Mucosa of gallbladder (tissue), 1 donor: ENCODE results near the gene POLD3. TPM values are rescaled to one million over a fixed set of nuclear protein-coding genes. Genes with fewer than 3 reads are reported as not detected.

Experiments used
- DNase-seq: peaks from one replicate; pipeline ENCODE4 v3.0.0-alpha.2; 2020; ENCODE audit warnings: low spot score
- total RNA-seq: library from RNA; stranded (reverse); gene quantifications from one replicate; pipeline ENCODE4 v1.2.1, GENCODE V29; 2021
- donor health status: DM: no; HTN: no; CAD: no.

Gene POLD3
- 17.2 TPM for total RNA-seq

GRCh38 chr11:74592441-74593362 lies at the start of gene POLD3:
Gene POLD3 (plus strand): TSS chr11:74592582. CDS start chr11:74592659, 77 bp downstream.
- peak; percentile 95 for DNase-seq

GRCh38 chr11:74543991-74544390 lies 48.4 kb upstream of the POLD3 start:
- DNase-seq = no peak

- peak; percentile 81 for DNase-seq
Observed at GRCh38 chr11:74546752-74547151, 45.6 kb upstream of the POLD3 start.

- no peak for DNase-seq
Observed at GRCh38 chr11:74550991-74551753, 41.2 kb upstream of the POLD3 start.

GRCh38 chr11:74551754-74552145 lies 40.6 kb upstream of the POLD3 start:
- no peak for DNase-seq

DNA sequence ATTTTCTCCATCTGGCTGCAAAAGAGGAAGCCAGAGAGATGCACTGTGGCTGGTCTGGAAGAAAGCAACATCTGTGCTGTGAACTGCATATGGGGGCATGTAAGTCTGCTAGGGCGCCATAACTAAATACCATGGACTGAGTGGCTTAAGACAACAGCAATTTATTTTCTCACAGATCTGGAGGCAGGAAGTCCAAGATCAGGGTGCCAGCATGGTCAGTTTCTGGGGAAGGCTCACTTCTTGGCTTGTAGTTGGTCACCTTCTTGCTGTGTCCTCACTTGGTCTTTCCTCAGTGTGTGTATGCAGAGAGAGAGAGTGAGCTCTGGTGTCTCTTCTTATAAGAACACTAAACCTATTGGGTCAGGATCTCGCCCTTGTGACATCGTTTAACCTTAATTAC lies 34.9 kb upstream of the POLD3 start:
- DNase-seq = no peak

- peak; percentile 72 for DNase-seq
Observed at GRCh38 chr11:74559110-74559933, 33.1 kb upstream of the POLD3 start.

- no peak for DNase-seq
Observed at GRCh38 chr11:74559934-74560309, 32.5 kb upstream of the POLD3 start.

- DNase-seq = peak; percentile 30
Observed at GRCh38 chr11:74566146-74566960, 26.0 kb upstream of the POLD3 start.

DNA sequence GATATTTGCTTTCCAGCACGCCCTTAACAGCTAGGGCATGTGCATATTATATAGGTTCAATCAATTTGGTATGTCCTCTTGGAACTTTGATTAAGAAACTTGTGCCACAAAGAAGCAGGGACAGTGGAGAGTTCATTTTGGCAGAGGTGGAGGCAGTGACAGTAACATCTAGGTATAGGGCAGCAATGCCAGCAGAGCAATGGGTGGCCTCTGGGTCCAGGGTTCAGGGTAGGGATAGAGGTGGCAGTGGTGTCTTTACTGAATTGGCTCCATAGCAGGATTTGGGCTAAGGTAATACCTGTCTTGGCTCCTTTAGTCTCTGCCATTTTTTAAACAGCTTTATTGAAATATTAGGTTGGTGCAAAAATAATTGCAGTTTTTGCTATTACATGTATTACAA lies 24.4 kb upstream of the POLD3 start:
- DNase-seq = no peak

DNA sequence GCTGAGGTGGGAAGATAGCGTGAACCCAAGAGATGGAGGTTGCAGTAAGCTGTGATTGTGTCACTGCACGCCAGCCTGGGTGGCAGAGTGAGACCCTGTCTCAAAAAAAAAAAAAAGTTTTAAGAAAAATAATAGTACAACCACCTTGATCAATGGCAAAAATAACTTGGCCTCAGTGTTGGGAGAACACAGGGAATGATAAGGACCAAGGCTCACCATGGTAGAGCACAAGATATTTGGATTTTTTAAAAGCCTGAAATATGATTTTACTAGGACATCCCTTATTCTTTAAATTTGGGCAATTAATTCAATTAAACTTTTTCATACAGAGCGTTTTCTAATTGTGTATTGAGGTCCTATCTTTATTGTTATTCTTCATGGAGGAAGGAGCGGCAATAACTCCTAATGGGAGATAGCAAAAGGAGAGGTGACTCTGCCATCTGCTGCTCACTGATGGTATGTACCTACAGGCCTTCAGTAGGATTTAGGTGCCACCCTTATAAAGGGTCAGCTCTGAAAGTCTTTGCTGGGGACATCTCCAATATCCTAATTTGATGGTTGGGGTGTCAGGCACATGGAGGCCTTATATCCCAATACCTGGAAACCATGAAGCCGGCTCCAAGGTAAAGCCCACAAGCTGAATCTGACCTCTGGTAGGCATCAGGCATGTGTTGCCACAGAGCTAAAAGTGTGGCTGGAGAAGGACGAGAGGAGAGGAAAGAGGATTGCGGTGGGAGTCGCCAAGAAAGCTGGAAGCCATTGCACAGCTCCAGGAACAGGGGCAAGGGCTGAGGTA lies 21.9 kb upstream of the POLD3 start:
- peak; percentile 64 for DNase-seq

- peak; percentile 16 for DNase-seq
Observed at GRCh38 chr11:74571062-74571399, 21.4 kb upstream of the POLD3 start.

GRCh38 chr11:74572349-74572748 lies 20.0 kb upstream of the POLD3 start:
- DNase-seq = no peak

GRCh38 chr11:74574563-74574962 lies 17.8 kb upstream of the POLD3 start:
- no peak for DNase-seq

DNA sequence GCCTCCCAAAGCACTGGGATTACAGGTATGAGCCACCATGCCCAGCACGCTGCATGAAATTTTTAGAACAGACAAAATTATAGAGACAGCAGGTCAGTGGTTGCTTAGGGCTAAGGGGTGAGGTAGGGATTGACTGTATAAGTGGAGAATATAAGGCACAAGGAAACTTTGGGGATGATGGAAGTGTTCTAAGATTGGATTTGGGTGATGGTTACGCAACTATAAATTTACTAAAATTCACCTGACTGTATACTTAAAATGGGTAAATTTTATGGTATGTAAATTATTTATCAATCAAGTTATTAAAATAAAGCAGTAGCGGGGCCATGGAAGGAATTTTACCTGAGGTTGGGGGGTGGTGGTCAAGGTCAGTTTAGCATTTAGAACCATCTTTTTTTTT lies 16.4 kb upstream of the POLD3 start:
- DNase-seq = no peak

- no peak for DNase-seq
Observed at GRCh38 chr11:74577181-74577580, 15.2 kb upstream of the POLD3 start.

DNA sequence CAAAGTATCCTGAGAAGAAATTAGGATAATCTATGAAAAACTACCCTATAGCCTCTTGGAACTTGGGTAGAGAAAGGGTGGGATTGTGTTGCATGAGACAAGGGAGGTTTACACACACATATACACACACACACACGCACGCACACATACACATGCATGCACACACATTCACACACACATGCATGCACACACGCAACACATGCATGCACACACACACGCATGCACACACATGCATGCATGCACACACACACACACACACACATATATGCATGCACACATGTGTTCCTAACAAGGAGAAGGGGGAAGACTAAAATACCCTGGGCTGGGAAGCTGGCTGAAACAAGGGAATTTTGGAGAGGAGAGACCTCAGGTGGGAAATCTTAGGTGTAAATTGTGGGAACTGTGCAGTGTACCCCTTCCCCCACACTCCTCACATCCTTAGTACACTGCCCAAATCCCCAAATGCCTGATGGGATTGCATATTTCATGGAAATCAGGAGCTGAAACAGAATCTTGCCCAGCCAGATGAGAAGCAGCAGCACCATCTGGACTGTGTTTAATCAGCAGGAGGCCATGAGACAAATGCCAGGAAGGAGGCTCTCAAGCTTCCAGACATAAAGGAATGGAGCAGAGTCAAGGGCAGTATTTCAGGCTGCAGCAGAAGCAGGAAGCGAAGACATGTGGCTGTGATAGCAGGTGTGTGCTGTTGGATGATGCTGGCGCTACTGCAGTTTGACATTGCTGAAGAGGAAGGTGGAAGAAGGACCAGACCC lies 14.6 kb upstream of the POLD3 start:
- peak; percentile 25 for DNase-seq

- no peak for DNase-seq
Observed at GRCh38 chr11:74579577-74580270, 12.7 kb upstream of the POLD3 start.

DNA sequence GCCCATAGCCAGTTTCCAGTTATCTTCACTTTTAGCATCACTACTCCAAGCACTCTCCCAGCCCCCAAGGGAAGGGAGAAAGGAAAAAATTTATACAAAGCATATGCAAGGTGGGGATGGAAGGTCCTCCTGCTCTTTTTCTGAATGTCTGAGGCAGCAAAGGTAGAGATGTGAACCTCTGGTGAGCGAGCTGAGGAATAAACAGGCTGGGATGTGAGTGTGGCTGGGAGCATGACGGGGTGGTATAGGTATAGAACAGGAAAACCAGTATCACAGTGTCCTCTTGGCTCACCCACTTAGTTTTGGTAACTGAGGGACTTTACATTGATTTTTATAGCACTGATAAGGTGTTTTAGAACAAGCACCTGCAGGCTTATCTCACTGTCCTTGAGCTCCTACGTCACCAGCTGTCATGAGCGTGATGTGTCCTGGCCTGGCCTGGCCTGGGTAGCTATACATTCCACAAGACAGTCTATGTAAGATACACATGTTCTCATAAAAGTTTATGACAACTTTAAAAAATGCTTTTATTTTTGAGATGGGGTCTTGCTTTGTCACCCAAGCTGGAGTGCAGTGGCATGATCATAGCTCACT lies 10.3 kb upstream of the POLD3 start:
- peak; percentile 51 for DNase-seq
